ENCODE data around the gene PAK6.

DNA sequence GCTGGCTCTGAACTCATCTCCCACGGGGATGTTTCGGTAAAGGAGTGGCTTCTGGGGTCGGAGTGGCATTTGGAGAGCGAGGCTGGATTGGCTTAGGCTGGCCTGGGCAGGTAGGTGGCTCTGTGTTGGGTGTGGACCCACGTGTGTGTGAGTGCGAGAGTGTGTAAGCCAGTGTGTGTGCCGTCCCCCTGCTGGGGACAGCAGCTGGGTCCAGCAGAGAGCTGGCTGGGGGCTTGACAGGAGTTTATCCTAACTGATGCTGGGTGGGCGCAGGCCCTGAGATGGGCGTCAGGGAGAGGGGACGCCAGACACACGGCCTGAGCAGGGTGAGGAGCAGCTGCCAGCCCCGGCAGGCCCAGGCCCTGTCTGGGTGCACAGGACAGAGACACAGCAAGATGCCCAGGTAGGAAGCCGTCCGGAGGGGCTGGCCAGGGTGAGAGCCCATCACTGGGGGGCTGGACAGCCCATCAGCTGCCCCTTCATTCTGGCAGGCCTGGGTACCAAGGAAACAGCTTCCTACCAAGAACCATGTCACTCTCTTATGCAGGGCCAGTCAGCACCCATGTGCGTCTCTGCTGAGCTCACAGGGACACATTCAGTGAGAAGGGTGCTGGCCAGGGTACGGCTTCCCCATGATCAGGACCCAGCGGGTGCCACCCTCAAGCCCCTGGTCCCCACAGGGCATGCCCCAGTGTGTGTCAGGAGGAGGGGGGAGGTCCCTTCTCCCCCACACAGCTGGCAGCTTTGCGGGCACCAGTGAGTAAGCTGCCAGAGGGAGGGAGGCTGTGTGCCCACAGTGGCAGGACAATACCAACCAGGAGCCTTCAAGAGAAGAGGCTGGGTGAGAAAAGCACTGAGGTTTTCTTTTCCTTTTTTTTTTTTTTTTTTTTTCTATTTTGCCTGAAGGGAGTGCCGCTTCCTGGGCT lies 1.1 kb downstream of the PAK6 start:
- TF ChIP-seq, protein P1, sequence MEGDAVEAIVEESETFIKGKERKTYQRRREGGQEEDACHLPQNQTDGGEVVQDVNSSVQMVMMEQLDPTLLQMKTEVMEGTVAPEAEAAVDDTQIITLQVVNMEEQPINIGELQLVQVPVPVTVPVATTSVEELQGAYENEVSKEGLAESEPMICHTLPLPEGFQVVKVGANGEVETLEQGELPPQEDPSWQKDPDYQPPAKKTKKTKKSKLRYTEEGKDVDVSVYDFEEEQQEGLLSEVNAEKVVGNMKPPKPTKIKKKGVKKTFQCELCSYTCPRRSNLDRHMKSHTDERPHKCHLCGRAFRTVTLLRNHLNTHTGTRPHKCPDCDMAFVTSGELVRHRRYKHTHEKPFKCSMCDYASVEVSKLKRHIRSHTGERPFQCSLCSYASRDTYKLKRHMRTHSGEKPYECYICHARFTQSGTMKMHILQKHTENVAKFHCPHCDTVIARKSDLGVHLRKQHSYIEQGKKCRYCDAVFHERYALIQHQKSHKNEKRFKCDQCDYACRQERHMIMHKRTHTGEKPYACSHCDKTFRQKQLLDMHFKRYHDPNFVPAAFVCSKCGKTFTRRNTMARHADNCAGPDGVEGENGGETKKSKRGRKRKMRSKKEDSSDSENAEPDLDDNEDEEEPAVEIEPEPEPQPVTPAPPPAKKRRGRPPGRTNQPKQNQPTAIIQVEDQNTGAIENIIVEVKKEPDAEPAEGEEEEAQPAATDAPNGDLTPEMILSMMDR (conservative IDR thresholded peaks at IDR 0.05; ENCODE audit: low read depth, low read length) = no peak
- TF ChIP-seq EZH2 (IDR thresholded peaks at IDR 0.05; ENCODE audit: borderline replicate concordance, low read depth, low read length, poor library complexity, severe bottlenecking) = no peak
